Measurements from ENCODE around the gene CTNNBIP1.

The CTNNBIP1 gene

GRCh38 chr1:9912264-9912936, 2.3 kb upstream of the CTNNBIP1 start:
- TF ChIP-seq FOXM1 (IDR thresholded peaks at IDR 0.05; ENCODE audit: borderline replicate concordance, low read depth) (no peak), NFIC (IDR thresholded peaks at IDR 0.05) (no peak), ZBTB7A (IDR thresholded peaks at IDR 0.05; ENCODE audit: low read depth) (no peak), TAF1 (IDR thresholded peaks at IDR 0.05; ENCODE audit: low read depth) (no peak), MAX (IDR thresholded peaks at IDR 0.05) (no peak), TEAD4 (IDR thresholded peaks at IDR 0.05) (no peak), CREB1 (IDR thresholded peaks at IDR 0.05; ENCODE audit: low read depth) (no peak), RAD21 (IDR thresholded peaks at IDR 0.05; ENCODE audit: low read depth) (no peak), EGR1 (IDR thresholded peaks at IDR 0.05) (no peak), YY1 (IDR thresholded peaks at IDR 0.05; ENCODE audit: low read depth) (no peak), TCF12 (IDR thresholded peaks at IDR 0.05; ENCODE audit: low read depth) (no peak), USF1 (IDR thresholded peaks at IDR 0.05) (no peak)

- TF ChIP-seq TCF12 (IDR thresholded peaks at IDR 0.05; ENCODE audit: low read depth) = 0 out of 2 replicates have a peak, but pooled peaks have one; percentile 22
- TF ChIP-seq MAX (IDR thresholded peaks at IDR 0.05) = peak; percentile 72
- 0 out of 2 replicates have a peak, but pooled peaks have one; percentile 3 for TF ChIP-seq CREB1 (IDR thresholded peaks at IDR 0.05; ENCODE audit: low read depth)
- TF ChIP-seq TAF1 (IDR thresholded peaks at IDR 0.05; ENCODE audit: low read depth) = peak; percentile 43
- TF ChIP-seq EP300 (IDR thresholded peaks at IDR 0.05; ENCODE audit: borderline replicate concordance) = no peak
These were observed 532 bp upstream of the CTNNBIP1 start for GRCh38 chr1:9910423-9911178.

GRCh38 chr1:9909234-9910046, 629 bp downstream of the CTNNBIP1 start:
- TF ChIP-seq TCF12 (IDR thresholded peaks at IDR 0.05; ENCODE audit: low read depth) (no peak), ZBTB7A (IDR thresholded peaks at IDR 0.05; ENCODE audit: low read depth) (peak; percentile 86), YY1 (IDR thresholded peaks at IDR 0.05; ENCODE audit: low read depth) (no peak)

- TF ChIP-seq TAF1 (IDR thresholded peaks at IDR 0.05; ENCODE audit: low read depth) (no peak), USF1 (IDR thresholded peaks at IDR 0.05) (no peak), CREB1 (IDR thresholded peaks at IDR 0.05; ENCODE audit: low read depth) (no peak), EGR1 (IDR thresholded peaks at IDR 0.05) (no peak), NFIC (IDR thresholded peaks at IDR 0.05) (no peak), CEBPB (IDR thresholded peaks at IDR 0.05) (no peak), FOXM1 (IDR thresholded peaks at IDR 0.05; ENCODE audit: borderline replicate concordance, low read depth) (no peak), YY1 (IDR thresholded peaks at IDR 0.05; ENCODE audit: low read depth) (no peak), REST (IDR thresholded peaks at IDR 0.05; ENCODE audit: low read depth) (no peak), RAD21 (IDR thresholded peaks at IDR 0.05; ENCODE audit: low read depth) (no peak), TCF12 (IDR thresholded peaks at IDR 0.05; ENCODE audit: low read depth) (no peak), TEAD4 (IDR thresholded peaks at IDR 0.05) (no peak), MAX (IDR thresholded peaks at IDR 0.05) (no peak), ZBTB7A (IDR thresholded peaks at IDR 0.05; ENCODE audit: low read depth) (no peak), EP300 (IDR thresholded peaks at IDR 0.05; ENCODE audit: borderline replicate concordance) (no peak)
These were observed 1.2 kb downstream of the CTNNBIP1 start for GRCh38 chr1:9908871-9909233.

- no peak for TF ChIP-seq NFIC (IDR thresholded peaks at IDR 0.05)
- TF ChIP-seq FOXM1 (IDR thresholded peaks at IDR 0.05; ENCODE audit: borderline replicate concordance, low read depth) = no peak
- no peak for TF ChIP-seq YY1 (IDR thresholded peaks at IDR 0.05; ENCODE audit: low read depth)
- no peak for TF ChIP-seq RAD21 (IDR thresholded peaks at IDR 0.05; ENCODE audit: low read depth)
These were observed 2.6 kb downstream of the CTNNBIP1 start for GRCh38 chr1:9907441-9907840.

GRCh38 chr1:9906466-9906865, 3.6 kb downstream of the CTNNBIP1 start:
- TF ChIP-seq ZBTB7A (IDR thresholded peaks at IDR 0.05; ENCODE audit: low read depth) (no peak), USF1 (IDR thresholded peaks at IDR 0.05) (no peak), REST (IDR thresholded peaks at IDR 0.05; ENCODE audit: low read depth) (no peak), TCF12 (IDR thresholded peaks at IDR 0.05; ENCODE audit: low read depth) (no peak), CEBPB (IDR thresholded peaks at IDR 0.05) (no peak), EP300 (IDR thresholded peaks at IDR 0.05; ENCODE audit: borderline replicate concordance) (no peak), CREB1 (IDR thresholded peaks at IDR 0.05; ENCODE audit: low read depth) (no peak), FOXM1 (IDR thresholded peaks at IDR 0.05; ENCODE audit: borderline replicate concordance, low read depth) (no peak), NFIC (IDR thresholded peaks at IDR 0.05) (no peak), TEAD4 (IDR thresholded peaks at IDR 0.05) (no peak), TAF1 (IDR thresholded peaks at IDR 0.05; ENCODE audit: low read depth) (no peak), YY1 (IDR thresholded peaks at IDR 0.05; ENCODE audit: low read depth) (no peak), EGR1 (IDR thresholded peaks at IDR 0.05) (no peak)
